ENCODE measurements around the gene ATG7. TPM values are rescaled to one million over a fixed set of nuclear protein-coding genes. Genes with fewer than 3 reads are reported as not detected.
"Not testable (repeated sequence)": the region's sequence is repeated elsewhere in the genome, so short reads cannot be mapped to it uniquely, and the experiment has no call there.

ATG7 gene
- total RNA-seq, 1 experiment from 2014 or later, result 30.0 TPM

DNA sequence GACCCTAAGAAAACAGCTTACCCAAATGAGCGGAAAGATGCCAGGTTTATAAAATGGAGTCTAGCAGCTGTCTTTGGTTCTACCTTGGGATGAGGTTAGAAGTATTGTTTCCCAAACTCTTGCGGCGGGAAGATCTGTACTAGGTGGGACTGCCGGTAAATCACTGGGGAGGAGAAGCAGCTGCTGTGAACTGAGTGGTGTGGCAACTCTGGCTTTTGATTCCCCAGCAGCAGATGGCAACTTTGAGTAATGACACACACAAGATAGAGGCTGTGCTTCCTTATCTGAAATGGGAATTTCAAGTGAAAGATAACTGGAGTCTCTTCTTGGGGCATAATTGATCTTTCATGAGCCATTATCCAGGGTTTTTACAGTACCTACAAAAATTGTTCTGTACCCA is 184.9 kb downstream of the ATG7 start:
- in situ Hi-C loops (cut with HindIII; ENCODE audit: low pct_unique_long_range_greater_than_20kb, low sequenced_read_pairs), result no loop called here
- no peak for DNase-seq (ENCODE audit: low read depth, low spot score)

DNA sequence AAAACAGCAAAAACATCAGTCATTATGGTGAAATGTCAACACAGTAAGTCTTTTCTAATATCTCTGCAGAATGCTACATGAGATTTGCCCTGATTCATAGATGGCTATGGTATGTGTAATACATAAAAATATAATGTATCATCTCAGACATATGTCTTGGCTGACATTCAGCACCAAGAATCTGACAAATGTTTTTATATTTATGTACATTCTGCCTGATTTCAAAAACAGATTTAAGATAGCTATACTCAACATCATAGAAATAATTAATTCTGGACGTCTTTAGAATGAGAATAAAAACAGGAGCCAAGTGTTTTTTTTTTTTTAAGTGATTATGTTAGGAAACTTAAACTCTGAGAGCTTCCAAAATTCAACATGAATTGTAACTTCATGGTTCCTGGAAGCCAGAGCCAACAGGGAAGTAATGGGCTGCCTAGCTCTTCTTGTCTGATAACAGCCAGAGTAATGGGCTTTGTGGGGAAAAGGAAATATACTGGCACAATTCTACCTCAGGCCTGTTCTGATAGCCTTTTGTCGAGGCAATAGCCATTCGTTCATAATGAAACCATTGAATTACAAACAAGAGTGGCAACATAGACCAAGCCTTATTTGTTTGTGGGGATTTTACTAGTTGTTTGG is 187.1 kb downstream of the ATG7 start:
- no peak for DNase-seq (ENCODE audit: low read depth, low spot score)
- in situ Hi-C loops (cut with HindIII; ENCODE audit: low pct_unique_long_range_greater_than_20kb, low sequenced_read_pairs), result no loop called here

DNA sequence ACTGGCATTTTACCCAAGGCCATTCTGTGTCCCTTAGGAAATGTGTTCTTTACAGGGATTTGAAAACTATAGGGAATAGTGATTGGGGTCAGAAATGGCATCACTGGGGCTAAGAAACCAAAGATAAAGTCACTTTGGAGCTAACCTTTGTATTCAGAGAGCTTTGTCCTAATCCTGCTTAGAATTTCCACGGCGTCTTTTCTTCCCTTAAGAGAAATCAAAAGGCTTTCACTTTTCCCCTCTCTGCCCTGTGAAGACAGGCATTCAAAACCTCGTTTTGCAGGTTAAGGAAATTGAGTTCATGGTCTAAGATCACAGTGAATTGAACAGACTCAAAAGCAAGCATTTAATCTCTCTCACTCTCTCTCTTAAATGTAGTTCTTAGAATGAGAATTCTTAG is 189.0 kb downstream of the ATG7 start:
- no peak for DNase-seq (ENCODE audit: low read depth, low spot score)
- in situ Hi-C loops (cut with HindIII; ENCODE audit: low pct_unique_long_range_greater_than_20kb, low sequenced_read_pairs), result no loop called here

DNA sequence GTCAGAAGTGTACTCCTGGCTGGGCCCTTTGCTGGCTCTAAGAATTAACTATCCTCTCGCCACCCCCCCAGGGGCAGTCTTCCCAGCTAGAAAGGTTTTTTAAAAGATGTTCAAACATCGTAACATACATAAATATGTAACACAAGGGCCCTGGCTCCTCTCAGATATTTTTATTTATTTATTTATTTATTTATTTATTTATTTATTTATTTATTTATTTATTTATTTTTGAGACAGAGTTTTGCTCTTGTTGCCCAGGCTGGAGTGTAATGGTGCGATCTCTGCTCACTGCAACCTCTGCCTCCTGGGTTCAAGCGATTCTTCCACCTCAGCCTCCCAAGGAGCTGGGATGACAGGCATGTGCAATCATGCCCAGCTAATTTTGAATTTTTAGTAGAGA is 190.5 kb downstream of the ATG7 start:
- DNase-seq (ENCODE audit: low read depth, low spot score); in situ Hi-C loops (cut with HindIII; ENCODE audit: low pct_unique_long_range_greater_than_20kb, low sequenced_read_pairs): not testable (repeated sequence)

DNA sequence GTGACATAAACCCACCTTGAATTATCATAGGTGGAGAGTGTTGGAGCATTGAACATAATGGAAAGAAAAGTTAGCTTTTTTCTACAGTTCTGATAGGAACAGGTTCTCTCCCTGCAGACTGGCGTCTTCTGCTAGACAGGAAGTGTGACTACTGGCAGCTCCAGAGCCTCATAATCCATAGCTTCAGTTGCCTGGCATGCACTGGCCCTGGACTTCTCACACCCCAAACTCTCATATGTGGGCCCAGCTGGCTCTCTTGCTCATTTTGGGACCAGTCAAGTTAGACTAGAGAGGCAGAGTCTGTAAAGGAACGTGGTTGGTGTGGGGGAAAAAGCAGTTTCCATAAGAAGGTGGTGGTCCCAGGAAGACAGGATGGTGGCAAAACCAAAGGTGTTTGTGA is 191.4 kb downstream of the ATG7 start:
- in situ Hi-C loops (cut with HindIII; ENCODE audit: low pct_unique_long_range_greater_than_20kb, low sequenced_read_pairs), result no loop called here
- DNase-seq (ENCODE audit: low read depth, low spot score), result no peak

DNA sequence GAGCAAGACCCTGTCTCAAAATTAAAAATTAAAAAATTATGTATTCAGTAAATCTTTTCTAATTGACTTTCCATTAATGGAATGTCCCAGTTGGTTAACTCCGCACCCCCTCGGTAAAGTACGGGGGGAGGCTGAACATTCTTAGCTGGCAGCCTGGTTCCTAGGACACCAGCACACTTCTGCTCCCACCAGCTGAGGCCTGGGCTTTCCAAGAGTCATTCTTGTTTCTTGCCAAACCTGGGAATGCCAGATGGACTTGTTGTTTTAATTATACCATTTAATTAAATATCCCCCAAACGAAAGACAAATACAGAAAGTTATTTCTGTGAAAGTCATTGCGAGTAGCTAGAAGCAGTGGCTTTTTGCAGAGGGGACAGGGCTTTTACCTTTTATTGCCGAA is 192.2 kb downstream of the ATG7 start:
- DNase-seq (ENCODE audit: low read depth, low spot score), result no peak
- in situ Hi-C loops (cut with HindIII; ENCODE audit: low pct_unique_long_range_greater_than_20kb, low sequenced_read_pairs), result no loop called here

DNA sequence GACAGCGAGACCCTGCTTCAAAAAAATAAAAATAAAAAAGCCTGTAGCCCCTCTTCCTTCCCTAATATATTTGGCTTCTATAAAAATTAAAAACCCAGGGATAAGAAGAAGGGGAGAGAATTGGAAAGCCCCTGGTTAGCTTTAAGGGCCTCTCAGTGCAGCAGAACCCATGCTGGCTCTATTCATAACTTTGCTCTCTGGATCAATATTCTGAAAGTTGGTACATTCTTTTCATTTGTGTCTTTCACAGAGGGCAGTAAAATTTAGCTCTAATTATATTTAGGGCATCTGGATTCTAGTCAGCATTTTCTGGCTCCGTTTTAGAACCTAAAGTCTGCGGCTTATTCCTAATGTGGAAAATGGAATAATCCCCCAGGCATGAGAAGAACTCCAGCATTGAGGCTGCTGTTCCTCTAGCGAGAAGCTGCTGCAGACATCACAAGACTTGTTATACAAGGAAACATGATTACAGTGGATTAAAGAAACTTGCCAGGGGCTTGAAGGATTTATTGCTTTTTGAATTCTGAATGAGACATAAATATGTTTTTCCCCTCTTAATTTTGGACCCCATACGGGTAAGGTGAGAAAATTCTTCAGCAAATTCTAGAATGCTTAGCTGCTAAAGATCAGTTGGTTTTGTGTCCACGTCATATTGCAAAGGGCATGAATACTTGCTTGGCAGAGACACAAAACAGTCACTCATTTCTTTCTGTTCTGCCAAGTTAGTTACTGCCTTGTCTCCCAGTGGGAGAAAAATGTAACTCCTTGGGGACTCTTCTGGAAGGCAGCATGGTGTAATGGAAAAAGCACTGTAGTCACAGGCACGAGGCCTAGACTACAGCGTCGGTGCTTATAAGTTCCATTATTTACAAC is 193.8 kb downstream of the ATG7 start:
- in situ Hi-C loops (cut with HindIII; ENCODE audit: low pct_unique_long_range_greater_than_20kb, low sequenced_read_pairs), result no loop called here
- peak; percentile 98 for DNase-seq (ENCODE audit: low read depth, low spot score)

DNA sequence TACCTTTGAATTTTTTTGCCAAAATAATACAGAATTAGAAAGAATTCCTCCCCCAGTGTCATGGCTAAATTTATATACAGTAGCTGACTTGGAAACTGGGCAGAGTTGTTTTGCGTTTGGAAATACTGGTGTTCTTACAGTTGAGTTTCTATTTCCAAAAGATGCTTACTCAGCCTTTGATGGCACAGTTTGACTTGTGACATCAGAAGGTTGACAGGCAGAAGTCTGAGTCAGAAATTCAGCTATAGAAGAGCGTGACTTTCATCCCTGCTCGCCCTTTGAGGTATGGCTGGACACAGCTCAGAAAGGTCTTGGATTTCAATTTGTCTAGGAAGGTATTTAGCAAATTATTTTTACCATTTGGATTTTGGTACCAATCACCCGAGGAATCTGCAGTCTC is 195.7 kb downstream of the ATG7 start:
- in situ Hi-C loops (cut with HindIII; ENCODE audit: low pct_unique_long_range_greater_than_20kb, low sequenced_read_pairs), result no loop called here
- no peak for DNase-seq (ENCODE audit: low read depth, low spot score)

DNA sequence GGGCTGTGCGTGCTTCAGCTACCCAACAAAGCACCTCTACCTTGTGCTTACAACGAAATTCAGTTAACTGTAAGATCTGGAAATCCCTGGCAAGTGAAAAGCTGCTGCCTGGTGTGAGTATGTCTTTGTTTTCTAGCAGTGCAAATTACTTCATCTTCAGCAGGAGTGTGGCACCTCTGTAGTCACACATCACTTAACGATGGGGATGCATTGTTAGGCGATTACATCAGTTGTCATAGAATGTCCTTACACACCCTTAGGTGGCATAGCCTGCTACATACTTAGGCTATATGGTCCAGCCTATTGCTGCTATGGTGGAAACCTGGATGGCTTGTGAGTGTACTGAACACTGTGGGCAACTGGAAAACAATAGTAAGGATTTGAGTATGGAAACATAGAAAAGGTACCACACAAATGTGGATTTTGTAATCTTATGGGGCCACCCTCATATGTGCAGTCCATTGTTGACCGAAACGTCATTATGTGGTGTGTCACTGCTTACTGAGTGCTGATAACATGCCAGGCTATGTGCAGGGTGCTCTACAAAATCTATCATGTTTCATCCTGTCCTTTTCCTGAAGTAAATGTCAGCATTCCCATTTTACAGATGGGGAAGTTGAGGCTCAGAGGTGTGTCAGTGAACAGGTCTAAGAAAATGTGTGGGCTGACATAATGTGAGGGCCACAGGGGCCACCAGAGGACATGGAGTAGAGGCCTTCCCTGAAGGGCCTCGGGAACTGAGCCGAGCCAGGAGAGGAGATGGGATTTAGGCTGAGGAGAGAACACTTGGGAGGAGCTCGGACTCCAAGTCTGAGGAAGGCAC is 198.0 kb downstream of the ATG7 start:
- in situ Hi-C loops (cut with HindIII; ENCODE audit: low pct_unique_long_range_greater_than_20kb, low sequenced_read_pairs), result no loop called here
- DNase-seq (ENCODE audit: low read depth, low spot score), result no peak

DNA sequence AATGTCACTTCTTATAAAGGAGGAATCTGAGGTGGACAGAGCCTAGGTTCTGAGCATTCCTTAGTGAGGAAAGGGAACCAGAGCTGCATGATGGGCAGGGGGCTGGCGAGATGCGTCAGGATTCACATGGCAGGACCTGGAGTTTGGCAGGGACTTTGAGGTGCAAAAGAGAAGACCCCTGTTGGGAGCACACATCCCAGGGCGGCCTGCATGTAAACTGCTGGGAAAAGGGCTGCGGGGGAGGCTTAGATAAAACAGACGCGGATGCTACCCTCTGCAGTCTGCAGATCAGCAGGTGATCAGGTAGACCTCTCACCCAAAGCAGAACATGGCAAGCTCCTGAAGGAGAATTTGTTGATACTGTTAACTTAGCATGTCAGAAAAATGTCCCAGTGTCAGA is 203.1 kb downstream of the ATG7 start:
- in situ Hi-C loops (cut with HindIII; ENCODE audit: low pct_unique_long_range_greater_than_20kb, low sequenced_read_pairs), result no loop called here

DNA sequence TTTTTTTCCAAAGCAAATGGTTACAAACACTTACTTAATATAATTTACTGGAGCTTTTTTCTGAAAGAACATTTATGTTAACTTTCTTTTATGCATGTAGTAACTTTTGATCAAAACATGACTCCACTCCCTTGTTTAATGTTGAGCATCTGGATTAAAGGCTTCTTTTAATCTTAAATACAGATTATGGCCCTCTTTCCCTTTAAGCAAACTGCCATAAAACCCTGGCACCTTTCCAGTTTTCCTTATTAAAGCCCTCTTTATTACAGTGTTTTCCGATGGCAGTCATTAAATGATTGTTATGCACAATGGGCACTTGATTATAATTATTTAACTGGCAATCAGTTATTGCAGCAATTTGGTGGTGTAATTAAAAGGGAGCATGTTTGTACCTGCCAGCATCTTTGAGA is 204.5 kb downstream of the ATG7 start:
- in situ Hi-C loops (cut with HindIII; ENCODE audit: low pct_unique_long_range_greater_than_20kb, low sequenced_read_pairs), result no loop called here
- DNase-seq (ENCODE audit: low read depth, low spot score), result peak; percentile 50

More for the DNA sequence above, 203.1 kb downstream of the ATG7 start:
- no peak for DNase-seq (ENCODE audit: low read depth, low spot score)

DNA sequence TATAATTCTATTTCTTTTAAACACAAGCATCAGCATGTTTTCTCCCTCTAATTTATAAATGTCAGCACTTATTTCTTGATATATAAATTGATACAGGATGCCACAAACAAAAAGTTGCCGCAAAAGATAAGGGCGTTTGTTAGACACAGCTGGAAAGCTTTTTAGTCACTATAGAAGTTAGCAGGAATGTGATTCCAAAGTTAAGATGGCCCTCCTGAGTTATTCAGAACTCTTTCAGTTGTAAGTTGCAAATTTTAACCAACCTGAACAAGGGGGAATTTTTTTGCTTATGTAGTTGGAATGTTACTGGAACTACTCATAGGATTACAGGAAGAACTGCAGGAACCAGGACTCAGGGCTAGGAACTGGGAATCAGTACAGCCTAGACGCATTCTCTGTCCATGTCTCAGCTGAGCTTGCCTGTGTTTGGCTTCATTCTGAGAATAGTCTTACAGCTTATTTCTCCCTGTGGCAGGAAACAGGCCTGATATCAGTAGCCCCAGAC is 205.3 kb downstream of the ATG7 start:
- no peak for DNase-seq (ENCODE audit: low read depth, low spot score)
- in situ Hi-C loops (cut with HindIII; ENCODE audit: low pct_unique_long_range_greater_than_20kb, low sequenced_read_pairs), result no loop called here

DNA sequence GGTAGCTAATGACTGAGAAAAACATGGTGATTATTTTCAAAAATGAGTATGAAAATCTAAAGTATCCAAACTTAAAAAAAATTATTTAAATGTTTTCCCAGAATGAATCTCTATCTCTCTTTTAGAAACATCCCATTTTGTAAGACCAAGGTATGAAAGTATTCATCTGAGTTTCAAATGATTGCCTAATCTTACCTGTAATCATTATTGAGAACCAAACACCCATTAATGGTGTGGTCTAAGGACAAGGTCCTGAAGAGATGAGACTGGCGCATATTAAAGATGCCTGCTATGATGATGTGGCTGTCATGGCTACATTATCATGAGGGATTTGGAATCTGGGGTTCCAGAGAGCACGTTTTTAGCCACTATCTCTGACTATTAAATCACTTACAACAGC is 206.0 kb downstream of the ATG7 start:
- no peak for DNase-seq (ENCODE audit: low read depth, low spot score)
- in situ Hi-C loops (cut with HindIII; ENCODE audit: low pct_unique_long_range_greater_than_20kb, low sequenced_read_pairs), result no loop called here

DNA sequence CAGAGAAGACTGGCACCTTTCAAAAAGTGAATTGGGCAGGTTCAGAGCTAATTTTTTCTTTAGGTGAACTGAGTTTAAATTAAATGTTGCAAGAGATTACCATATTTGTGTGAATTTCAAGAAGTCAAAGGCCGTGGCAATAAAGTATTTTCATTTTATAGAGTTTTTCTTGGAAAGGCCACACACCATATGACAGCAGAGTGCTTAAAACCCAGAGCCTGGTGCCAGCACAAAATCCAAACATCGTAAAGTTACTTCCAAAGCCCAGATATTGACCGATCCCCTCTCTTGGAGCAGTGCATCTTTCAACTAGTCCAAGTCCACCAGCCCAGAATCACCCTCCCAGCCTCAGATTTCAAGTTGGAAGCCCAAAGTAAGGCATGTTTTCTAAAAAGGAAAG is 207.0 kb downstream of the ATG7 start:
- DNase-seq (ENCODE audit: low read depth, low spot score), result no peak
- in situ Hi-C loops (cut with HindIII; ENCODE audit: low pct_unique_long_range_greater_than_20kb, low sequenced_read_pairs), result no loop called here

DNA sequence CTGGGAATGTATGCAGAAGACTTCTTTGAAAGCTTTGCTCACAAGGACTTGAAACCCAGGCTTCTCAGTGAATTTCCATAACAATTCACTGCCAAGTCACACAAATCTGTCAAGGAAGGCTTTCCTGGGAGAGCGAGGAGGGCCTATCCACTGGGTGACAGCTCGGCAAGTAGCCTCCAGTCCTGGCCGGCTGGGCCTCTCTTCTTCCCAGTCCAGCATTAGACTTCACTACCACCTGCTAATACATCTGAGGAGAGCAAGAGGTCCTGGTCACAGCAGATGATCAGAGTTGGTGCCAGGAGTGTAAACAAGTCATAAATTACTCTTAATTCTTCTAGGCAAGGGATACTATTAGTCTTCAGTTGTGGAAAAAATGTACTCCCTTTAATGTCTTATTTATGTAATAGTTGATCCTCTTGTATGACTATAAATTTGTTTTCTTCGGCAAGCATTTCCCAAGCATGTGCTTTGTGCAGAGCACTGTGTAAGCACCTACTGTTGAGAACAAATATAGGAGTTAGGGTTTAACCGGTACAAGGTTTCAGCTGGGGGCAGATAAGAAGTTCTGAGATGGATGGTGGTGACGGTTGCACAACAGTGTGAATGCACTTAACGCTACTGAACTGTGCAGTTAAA is 208.6 kb downstream of the ATG7 start:
- no peak for DNase-seq (ENCODE audit: low read depth, low spot score)
- in situ Hi-C loops (cut with HindIII; ENCODE audit: low pct_unique_long_range_greater_than_20kb, low sequenced_read_pairs), result no loop called here

DNA sequence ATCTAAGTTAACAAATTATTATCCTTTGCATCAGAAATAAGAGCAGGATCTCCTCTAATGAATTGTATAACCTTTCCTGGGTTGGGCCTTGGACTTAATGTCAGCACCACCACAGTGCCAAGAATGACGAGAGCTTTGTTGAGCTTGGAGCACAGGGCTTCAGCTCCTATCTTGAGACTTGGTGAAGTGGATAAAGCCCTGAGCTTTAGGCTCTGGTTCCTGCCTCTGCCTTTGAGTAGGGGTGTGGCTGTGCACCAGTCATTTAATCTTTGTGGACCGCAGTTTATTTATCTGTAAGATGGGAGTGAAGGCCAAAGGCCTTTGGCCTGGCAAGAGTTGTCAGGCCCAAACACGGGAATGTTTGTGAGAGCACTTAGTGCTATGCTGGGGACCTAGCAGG is 209.4 kb downstream of the ATG7 start:
- in situ Hi-C loops (cut with HindIII; ENCODE audit: low pct_unique_long_range_greater_than_20kb, low sequenced_read_pairs), result no loop called here

DNA sequence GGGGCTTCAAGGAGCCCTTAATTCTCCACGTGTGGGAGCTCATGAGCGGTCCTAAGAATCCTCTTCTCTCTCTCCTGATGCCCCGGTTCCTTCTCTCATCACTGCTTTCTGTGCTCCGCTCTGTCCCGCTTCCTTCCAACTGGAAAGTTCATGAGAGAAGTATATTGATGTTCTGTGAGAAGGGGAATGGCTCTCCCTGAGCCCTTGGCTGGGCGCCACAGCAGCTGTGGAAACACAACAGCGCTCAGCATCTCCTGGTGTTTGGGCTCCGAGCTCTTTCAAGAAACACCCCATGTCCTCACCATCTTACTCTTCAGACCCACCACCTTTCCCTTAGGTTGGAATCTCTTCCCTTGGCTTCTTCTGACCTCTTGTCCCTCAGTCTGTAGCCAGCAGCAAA is 209.8 kb downstream of the ATG7 start:
- DNase-seq (ENCODE audit: low read depth, low spot score), result no peak
- in situ Hi-C loops (cut with HindIII; ENCODE audit: low pct_unique_long_range_greater_than_20kb, low sequenced_read_pairs), result no loop called here

More for the DNA sequence above, 209.4 kb downstream of the ATG7 start:
- DNase-seq (ENCODE audit: low read depth, low spot score), result no peak

DNA sequence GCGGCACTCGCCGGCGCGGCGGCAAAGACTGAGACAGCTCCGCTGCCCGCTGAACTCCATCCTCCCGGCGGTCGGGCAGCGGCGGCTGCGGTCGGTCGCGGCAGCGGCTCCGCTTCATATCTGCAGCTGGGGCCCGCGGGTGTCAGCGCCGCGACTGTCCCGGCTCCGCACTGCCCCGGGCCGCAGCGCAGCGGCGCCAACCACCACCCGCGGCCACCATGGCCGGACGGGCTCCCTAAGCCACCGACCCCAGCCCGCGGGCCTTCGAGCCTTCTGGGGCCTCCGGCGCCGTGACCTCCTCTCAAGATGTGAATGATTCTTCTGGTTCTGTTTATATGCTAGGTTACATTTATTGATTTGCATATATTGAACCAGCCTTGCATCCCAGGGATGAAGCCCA is 216.2 kb downstream of the ATG7 start:
- DNase-seq (ENCODE audit: low read depth, low spot score); in situ Hi-C loops (cut with HindIII; ENCODE audit: low pct_unique_long_range_greater_than_20kb, low sequenced_read_pairs): not testable (repeated sequence)
